COR-L47 (cell line): ENCODE measurements around the gene PDIA5.
A peak's percentile ranks its signal among the peaks of the same experiment; 100 is the strongest.

Experiments
- DNase-seq: peaks from one replicate; lab custom pipeline; 2025; lab: John Stamatoyannopoulos, UW

Gene PDIA5

GRCh38 chr3:123066896-123067688 lies at the start of gene PDIA5:
TSS of gene PDIA5 (plus strand) at chr3:123067025. CDS start at chr3:123067165, 140 bp downstream.
- peak; percentile 94 for DNase-seq

DNA sequence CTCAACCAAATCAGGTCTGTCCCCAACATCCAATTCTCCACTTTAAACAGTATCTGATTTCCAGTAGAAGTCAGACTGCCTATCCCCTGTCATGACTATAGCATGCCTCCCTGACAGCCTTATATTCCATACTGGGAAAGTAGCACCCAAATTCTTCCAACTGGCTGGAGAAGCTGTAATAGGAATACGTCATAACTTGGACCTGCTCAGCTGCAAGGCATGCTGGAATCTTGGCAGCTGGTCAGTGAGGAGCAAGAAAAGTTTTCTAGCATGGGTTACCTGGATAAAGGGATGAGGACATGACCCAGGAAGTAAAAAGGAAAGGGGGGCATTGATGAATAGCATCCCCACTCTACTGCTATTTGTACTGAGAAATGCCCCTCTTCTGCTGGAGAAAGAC lies 48.1 kb upstream of the PDIA5 start:
- no peak for DNase-seq

- no peak for DNase-seq
Observed at GRCh38 chr3:123019161-123019560, 47.7 kb upstream of the PDIA5 start.

GRCh38 chr3:123019591-123019990 lies 47.2 kb upstream of the PDIA5 start:
- no peak for DNase-seq

GRCh38 chr3:123020709-123021108 lies 46.1 kb upstream of the PDIA5 start:
- no peak for DNase-seq

- no peak for DNase-seq
Observed at GRCh38 chr3:123021388-123021787, 45.4 kb upstream of the PDIA5 start.

DNA sequence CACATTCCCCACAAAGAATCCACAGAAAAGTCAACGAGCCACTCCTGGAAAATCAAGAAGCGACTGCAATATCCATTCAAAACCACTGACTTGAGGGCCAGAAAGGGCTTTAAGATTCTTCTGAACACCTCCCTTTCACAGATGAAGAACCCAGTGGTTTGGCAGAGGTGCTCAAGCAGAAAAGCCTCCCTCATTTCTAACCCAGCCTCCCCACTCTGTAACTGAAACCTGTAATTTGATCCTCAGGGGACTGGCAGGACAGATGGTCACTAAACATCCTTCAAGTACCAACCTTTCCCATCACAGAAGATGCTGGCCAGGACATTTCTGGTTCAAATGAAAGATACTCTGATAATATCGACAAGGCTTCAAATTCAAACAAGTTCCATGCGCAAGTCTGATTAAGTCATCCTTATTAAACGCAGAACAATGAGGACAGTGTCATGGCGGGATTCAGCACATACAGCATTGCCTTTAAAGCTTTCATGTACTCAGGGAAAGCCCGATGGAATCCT lies 44.8 kb upstream of the PDIA5 start:
- no peak for DNase-seq

- no peak for DNase-seq
Observed at GRCh38 chr3:123024056-123024455, 42.8 kb upstream of the PDIA5 start.

- DNase-seq = no peak
Observed at GRCh38 chr3:123025642-123026521, 40.9 kb upstream of the PDIA5 start.

GRCh38 chr3:123026565-123027291 lies 40.1 kb upstream of the PDIA5 start:
- DNase-seq = peak; percentile 40

DNA sequence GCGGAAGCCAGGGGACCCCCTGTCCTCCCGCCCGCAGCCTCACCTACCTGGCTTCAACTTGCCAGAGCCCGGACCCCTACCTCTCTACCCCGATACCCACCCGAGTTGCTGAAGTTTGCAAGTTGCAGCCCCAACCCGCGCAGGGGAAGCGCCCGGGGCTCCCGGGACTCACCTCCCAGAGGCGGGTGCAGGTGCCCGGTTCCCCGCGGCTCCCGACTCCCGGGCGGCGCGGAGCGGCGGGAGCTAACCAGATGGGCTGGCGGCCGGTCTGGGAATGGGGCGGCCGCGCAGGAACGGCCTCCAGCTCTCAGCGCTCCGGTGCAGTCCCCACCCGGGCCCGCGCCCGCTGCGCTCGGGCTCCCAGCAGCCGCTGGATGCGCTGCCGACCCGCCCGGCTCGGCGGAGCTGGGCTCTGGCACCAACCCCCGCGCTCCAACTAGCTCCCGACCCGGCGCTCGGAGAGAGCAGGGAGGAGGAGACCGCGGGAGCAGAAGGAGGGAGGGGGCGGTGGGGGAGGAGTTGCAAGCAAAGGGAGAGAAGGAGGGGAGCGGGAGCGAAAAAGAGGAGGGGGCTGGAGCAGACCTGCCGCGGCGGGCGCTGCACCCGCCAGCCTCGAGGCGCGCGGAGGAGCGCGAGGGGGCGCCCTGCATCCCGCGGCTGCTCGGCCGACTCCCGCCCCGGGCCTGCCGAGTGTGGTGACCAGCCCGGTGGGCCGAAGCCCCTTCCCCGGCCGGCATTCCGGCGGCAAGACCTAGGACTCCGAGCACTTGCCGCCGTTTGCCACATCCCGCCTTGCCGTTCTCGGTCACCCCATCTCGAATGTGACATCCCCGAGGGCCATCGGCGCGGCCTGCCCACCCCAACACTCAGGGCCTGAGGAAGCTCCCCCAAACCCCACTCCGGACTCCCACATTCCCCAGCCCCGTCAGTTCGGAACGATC lies 39.3 kb upstream of the PDIA5 start, which contains the start of gene SEMA5B:
Gene SEMA5B, minus strand, starts transcription at position 472 of the 941 bp plus-strand sequence. CDS start 66,500 bp downstream, outside the sequence.
- peak; percentile 30 for DNase-seq

GRCh38 chr3:123028233-123028828 lies 38.5 kb upstream of the PDIA5 start:
- DNase-seq = peak; percentile 73

- no peak for DNase-seq
Observed at GRCh38 chr3:123031051-123031450, 35.8 kb upstream of the PDIA5 start.

GRCh38 chr3:123032057-123032456 lies 34.8 kb upstream of the PDIA5 start:
- no peak for DNase-seq

DNA sequence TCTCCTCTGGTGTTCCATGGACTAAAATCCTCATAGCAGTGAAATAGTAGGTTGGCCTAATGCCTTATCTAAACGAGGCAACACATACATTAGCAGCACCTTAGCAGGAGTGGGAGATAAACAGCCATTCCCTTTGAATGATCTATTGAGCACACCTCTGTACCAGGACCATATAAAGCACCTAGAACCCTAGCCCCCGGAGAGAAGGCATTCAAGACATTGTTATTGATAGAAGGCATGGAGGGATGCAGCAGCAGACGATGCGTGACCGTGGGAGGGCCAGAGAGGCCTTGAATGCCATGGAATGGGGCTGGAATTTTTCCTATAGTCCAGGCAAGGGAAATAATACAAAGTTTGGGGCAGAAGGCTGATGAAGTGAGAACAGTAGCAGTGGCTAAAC lies 32.7 kb upstream of the PDIA5 start:
- no peak for DNase-seq

DNA sequence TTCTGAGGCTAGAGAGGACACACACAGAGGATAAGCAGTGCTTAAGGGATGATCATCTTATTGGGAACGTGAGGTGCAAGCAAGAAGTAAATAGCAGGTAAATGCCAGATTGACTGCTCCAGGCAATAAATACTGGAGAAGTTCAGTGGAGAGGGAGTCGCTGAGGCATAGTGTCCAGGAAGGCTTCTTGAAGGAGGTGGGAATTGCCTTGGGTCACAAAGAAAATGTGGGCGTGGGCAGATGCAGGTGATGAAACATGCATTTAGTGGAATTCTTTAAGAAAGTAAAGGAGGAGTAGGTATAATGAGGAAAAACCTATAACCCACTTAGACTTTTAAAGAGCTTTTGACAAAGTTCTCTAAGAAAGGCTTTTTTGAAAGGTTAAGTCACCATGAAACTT lies 31.8 kb upstream of the PDIA5 start:
- DNase-seq = no peak

GRCh38 chr3:123036352-123037014 lies 30.3 kb upstream of the PDIA5 start:
- no peak for DNase-seq

- DNase-seq = no peak
Observed at GRCh38 chr3:123037015-123037375, 29.8 kb upstream of the PDIA5 start.

DNA sequence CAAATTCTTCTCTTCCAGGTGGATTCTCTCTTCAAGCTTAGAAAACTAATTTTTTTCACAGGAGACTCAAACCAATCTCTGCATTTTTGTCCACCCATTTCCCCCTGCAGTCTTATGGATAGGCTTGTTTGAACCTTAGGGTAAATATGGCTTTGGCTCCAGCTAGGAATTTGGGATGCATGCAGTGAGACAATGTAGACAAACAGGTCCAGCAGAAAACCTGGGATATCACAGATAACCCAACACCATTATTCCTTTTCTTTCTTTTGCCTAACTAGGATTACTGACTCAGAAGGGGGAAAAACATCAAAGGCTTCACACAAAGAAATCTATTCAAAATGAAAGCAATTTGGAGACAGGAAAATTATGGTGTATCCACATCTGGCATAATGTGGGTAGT lies 28.1 kb upstream of the PDIA5 start:
- peak; percentile 67 for DNase-seq

DNA sequence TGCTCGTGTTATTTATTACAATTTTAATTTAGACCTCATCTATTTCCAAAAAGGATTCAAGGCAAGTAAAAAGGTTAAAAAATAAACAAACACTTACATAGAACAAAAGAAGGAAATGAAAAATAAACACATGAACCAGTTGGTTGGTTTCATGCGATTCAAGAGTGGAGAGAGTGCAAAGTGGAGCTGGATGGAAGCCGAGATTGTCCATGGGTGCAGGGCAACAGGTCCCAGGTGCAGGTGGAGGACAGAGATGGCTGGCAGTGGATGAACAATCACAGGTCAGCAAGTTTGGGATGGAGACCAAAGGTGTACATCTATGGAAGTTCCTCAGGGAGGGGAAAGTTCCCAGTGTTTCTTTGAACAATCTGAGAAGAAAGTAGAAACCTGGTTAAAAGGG lies 27.6 kb upstream of the PDIA5 start:
- peak; percentile 67 for DNase-seq
